HG02571 (cell line): Measurements from ENCODE around the gene WDR45B.
"Not testable (repeated sequence)": the region's sequence is repeated elsewhere in the genome, so short reads cannot be mapped to it uniquely, and the experiment has no call there.

Experiments
- ATAC-seq: cut with Tn5 transposase; IDR thresholded peaks from one replicate; pipeline ENCODE4 v1.9.1; 2021; ENCODE audit warnings: mild to moderate bottlenecking, moderate library complexity; ENCODE audit not compliant: unreplicated experiment

WDR45B gene

GRCh38 chr17:82658796-82659452 is 10.7 kb upstream of the WDR45B start:
- ATAC-seq = no peak

GRCh38 chr17:82658331-82658730 is 10.1 kb upstream of the WDR45B start:
- no peak for ATAC-seq

GRCh38 chr17:82657926-82658325 is 9.7 kb upstream of the WDR45B start:
- ATAC-seq = no peak

GRCh38 chr17:82656266-82656665 is 8.0 kb upstream of the WDR45B start:
- ATAC-seq = no peak

- no peak for ATAC-seq
Measured at GRCh38 chr17:82655523-82655922, 7.3 kb upstream of the WDR45B start.

- ATAC-seq = no peak
Measured at GRCh38 chr17:82655038-82655479, 6.8 kb upstream of the WDR45B start.

- ATAC-seq = not testable (repeated sequence)
Measured at GRCh38 chr17:82654611-82655010, 6.4 kb upstream of the WDR45B start.

- ATAC-seq = no peak
Measured at GRCh38 chr17:82653651-82654528, 5.6 kb upstream of the WDR45B start.

- no peak for ATAC-seq
Measured at GRCh38 chr17:82650723-82651122, 2.5 kb upstream of the WDR45B start.

- no peak for ATAC-seq
Measured at GRCh38 chr17:82649501-82650261, 1.4 kb upstream of the WDR45B start.

GRCh38 chr17:82648742-82649331 is 593 bp upstream of the WDR45B start:
- no peak for ATAC-seq

GRCh38 chr17:82647593-82648164 is 565 bp downstream of the WDR45B start:
- ATAC-seq = peak; percentile 9

GRCh38 chr17:82645516-82645915 is 2.7 kb downstream of the WDR45B start:
- no peak for ATAC-seq

- no peak for ATAC-seq
Measured at GRCh38 chr17:82644148-82644547, 4.1 kb downstream of the WDR45B start.

- ATAC-seq = no peak
Measured at GRCh38 chr17:82642022-82642421, 6.2 kb downstream of the WDR45B start.

- ATAC-seq = no peak
Measured at GRCh38 chr17:82640036-82640435, 8.2 kb downstream of the WDR45B start.

GRCh38 chr17:82639628-82640027 is 8.6 kb downstream of the WDR45B start:
- ATAC-seq = no peak

- no peak for ATAC-seq
Measured at GRCh38 chr17:82638183-82638773, 10.0 kb downstream of the WDR45B start.

GRCh38 chr17:82636626-82637598 is 11.3 kb downstream of the WDR45B start:
- no peak for ATAC-seq
